GM13977 (cell line): ENCODE measurements around the gene SHC1.

Experiments used
- DNase-seq: peaks from one replicate; pipeline ENCODE4 v3.0.0; 2012; ENCODE audit warnings: low spot score
- in situ Hi-C: fragments of 300-500 bp; cut with MboI; formaldehyde crosslinking; loops from one replicate; pipeline ENCODE4 v1.12.0; 2022; ENCODE audit warnings: low sequenced_read_pairs, low pct_unique_long_range_greater_than_20kb, mixed read lengths, inconsistent platforms; ENCODE audit not compliant: unreplicated experiment
- TF ChIP-seq, protein P1 (sequence below): IDR thresholded peaks from 2 replicates; pipeline ENCODE4 v1.5.1; 2012; ENCODE audit warnings: mild to moderate bottlenecking, control low read depth; ENCODE audit not compliant: insufficient read depth; ENCODE audit errors: extremely low read depth, missing control alignments

Gene SHC1, protein sequence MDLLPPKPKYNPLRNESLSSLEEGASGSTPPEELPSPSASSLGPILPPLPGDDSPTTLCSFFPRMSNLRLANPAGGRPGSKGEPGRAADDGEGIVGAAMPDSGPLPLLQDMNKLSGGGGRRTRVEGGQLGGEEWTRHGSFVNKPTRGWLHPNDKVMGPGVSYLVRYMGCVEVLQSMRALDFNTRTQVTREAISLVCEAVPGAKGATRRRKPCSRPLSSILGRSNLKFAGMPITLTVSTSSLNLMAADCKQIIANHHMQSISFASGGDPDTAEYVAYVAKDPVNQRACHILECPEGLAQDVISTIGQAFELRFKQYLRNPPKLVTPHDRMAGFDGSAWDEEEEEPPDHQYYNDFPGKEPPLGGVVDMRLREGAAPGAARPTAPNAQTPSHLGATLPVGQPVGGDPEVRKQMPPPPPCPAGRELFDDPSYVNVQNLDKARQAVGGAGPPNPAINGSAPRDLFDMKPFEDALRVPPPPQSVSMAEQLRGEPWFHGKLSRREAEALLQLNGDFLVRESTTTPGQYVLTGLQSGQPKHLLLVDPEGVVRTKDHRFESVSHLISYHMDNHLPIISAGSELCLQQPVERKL

DNA sequence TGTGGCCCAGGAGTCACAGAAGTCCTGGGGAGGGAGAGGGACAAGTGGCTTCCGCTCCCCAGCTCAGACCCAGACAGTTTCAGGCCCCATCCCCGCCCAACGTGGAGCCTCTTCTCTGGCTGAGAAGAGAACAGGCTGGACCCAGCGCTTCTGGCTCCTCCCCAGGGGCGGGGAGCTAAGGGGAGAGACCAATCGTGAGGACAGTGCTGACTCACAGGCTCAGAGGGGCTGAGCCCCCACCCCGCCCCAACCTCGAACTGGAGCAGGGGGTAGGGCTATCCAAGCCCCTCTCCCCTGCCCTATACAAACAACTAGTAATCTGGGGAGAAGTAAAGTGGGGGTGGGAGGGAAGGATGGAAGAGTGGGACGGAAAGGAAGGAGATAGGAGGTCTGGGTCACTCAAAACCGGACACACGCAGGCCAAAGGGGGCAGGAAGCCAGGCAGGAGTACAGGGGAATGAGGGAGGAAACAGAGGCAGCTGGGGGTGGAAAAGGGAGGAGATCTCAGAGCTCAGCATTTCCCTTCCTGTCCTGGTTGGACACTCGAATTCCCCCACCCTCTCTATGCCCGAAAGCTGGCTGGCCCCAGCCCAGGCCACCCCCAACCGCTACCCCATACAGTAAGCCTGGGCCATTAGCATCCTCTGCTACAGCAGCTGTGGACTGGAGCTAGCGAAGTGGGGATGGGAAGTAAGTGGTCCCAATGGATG, at the start of gene SHC1:
Gene SHC1 (minus strand): TSS at position 117 of the 710 bp plus-strand sequence. CDS start 221 bp downstream, outside the sequence.
- peak; percentile 81 for DNase-seq
- in situ Hi-C loops = no loop called here
- TF ChIP-seq, protein P1, sequence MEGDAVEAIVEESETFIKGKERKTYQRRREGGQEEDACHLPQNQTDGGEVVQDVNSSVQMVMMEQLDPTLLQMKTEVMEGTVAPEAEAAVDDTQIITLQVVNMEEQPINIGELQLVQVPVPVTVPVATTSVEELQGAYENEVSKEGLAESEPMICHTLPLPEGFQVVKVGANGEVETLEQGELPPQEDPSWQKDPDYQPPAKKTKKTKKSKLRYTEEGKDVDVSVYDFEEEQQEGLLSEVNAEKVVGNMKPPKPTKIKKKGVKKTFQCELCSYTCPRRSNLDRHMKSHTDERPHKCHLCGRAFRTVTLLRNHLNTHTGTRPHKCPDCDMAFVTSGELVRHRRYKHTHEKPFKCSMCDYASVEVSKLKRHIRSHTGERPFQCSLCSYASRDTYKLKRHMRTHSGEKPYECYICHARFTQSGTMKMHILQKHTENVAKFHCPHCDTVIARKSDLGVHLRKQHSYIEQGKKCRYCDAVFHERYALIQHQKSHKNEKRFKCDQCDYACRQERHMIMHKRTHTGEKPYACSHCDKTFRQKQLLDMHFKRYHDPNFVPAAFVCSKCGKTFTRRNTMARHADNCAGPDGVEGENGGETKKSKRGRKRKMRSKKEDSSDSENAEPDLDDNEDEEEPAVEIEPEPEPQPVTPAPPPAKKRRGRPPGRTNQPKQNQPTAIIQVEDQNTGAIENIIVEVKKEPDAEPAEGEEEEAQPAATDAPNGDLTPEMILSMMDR = no peak

DNA sequence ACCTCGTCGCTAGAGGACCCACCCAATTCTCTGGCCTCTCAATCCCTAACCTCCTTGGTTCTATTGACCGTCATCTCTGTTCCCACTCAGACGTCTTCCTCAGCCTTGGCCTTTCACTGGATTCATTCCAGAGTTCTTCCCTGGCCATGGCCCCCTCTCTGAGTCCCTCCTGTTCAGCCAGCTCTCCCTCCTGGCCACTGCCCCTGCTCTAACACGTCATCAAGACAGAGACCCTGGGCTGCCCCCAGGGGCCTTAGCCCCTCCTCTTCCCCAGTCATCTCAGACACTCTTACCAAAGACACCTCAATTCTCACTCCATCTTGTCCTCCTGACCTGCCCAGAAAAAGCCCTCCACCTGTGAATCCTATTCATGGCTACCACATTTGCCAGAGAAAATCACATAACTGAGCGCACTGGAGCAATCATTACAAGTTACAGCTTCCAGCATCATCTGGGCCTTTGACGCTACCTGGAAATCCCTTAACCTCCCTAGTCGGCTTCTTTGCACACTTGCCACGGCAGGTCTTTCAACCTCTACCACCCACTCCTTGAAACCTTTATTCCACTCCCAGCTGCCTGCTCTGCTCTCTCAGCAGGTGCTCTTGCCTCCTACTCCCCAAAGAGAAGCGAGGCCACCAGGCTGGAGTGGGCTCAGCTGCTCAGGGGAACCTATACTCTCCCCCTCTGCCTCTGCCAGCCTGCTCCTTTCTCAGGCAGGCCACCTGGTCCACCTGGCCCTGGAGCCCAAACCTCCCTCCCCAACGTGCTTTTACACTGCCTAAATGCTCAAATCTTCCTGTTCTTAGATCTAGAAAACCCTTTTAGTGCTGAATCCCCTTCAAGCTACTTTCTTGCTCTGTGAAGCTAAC, 49.1 kb upstream of the SHC1 start:
- DNase-seq = no peak
- in situ Hi-C loops = no loop called here
- TF ChIP-seq, protein P1 = no peak

DNA sequence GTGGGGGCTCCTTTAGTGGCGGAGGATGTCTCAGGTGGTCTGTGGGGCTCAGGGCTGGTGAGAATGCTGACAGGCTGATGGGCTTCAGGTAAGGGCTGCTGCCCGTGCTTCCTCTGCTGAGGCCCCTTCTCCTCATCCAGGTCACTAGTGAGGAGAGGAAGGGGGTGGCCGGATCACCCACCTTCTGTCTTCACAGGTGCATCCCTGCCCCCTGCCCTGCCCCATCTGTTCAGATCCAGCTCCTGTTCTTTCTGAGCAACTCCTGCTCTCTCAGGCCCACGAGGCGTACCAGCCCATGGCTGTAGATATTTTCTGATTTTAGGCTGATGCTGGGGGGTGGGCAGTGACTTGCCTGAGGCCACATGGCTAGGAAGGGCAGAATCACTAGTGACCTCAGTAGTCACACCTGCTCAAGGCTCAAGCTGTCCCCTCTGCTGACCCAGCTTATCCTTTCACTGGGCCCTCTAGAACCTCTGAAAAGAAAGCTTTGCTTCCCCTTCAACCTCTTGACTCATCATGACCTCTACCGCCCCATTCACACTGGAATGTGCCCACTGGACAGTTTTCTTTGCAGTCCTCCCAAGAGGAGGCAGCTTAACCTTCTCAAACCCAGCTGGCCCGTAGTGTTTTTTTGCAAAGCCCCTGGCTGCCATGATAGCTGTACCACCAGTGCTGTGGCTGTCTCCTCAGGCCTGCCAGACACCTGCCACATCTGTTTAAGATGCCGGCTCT, 48.2 kb upstream of the SHC1 start:
- TF ChIP-seq, protein P1 = no peak
- in situ Hi-C loops = no loop called here
- DNase-seq = no peak

DNA sequence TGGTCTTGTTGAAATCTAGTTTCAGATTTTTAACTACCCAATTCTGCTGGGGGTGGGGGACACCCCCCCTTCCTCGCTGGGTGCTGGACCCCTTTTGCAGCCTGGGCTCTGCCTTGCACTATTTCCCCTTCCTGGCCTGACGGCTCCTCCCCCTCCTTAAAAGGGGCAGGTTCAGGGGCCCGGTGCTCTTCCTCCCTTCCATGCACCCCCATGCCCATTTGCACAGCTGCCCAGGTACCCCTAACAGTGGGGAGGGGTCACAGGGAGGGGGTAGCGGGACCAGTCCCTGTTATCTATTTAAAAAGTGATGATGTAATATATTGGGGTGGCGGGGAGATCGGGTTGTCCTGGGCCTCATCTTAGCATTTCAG, 47.4 kb upstream of the SHC1 start:
- in situ Hi-C loops = no loop called here
- TF ChIP-seq, protein P1 = no peak
- peak; percentile 69 for DNase-seq

DNA sequence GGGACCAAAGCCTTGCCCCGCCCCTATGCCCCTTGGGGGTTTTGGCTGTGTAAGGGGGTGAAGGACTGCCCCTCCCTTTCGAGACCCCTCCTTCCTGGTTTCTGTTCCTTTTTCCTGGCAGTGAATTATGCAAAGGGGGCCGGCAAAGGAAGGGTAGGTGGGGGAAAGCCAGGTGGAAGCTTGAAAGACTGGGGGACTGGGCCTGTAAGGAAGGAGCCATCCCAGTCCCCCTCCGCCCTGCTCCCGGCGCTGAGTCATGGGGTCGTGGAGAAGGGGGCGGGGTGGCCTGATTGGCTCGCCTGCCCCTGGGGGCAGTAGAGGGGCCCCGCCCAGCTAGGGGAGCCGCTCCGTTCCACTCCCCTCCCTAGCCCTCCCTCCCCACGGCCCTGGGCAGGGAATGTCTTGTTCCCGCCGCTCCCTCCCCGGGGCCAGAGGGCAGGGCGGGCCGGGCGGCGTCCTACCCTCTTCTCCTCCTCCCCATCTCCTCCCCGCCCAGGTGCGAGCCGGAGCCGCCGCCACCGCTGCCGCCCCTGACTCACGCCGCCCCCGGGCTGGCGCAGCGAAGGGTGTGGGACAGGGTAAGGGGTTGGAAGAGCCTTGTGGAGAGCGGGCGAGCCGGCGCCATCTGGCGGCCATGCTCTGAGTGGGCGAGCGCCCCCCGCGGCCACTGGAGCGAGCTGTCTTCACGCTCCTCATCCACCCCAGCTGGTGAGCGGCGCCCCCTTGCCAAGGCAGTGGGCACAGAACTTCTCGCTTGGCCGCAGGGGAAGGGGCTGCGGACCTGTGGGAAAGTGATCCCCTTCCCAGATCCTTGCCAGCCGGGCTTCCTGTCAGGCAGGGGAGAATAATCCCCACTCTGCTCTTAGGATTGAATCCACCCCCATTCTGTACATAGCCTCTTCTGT, 46.7 kb upstream of the SHC1 start:
- TF ChIP-seq, protein P1 = peak; percentile 100
- peak; percentile 89 for DNase-seq
- in situ Hi-C loops = no loop called here
